GM18498 (cell line): ENCODE results near the gene IGF2BP2.
"Not testable (repeated sequence)": the region's sequence is repeated elsewhere in the genome, so short reads cannot be mapped to it uniquely, and the experiment has no call there.

Experiments
- ATAC-seq: cut with Tn5 transposase; IDR thresholded peaks from one replicate; pipeline ENCODE4 v1.9.1; 2021; ENCODE audit warnings: mild to moderate bottlenecking, moderate library complexity; ENCODE audit not compliant: unreplicated experiment

Gene IGF2BP2

DNA sequence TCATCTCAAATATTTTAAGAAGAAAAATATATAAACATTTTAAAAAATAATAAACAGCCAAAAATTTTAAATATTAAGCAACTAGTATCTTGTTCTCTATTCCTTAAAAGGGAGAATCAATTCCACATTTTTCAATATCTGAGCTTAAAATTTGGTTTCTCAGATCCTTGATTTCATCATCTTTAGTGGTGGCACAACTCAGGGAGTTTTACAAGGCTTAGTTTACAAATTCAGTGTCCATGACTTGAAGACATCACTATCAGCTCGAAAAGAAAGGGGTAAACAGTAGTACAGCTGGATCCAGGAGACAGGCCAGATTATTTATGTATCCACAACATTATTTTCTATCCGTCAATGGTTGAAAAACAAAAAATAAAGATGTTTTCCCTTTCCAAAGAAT is 11.6 kb downstream of the IGF2BP2 start:
- ATAC-seq = no peak

DNA sequence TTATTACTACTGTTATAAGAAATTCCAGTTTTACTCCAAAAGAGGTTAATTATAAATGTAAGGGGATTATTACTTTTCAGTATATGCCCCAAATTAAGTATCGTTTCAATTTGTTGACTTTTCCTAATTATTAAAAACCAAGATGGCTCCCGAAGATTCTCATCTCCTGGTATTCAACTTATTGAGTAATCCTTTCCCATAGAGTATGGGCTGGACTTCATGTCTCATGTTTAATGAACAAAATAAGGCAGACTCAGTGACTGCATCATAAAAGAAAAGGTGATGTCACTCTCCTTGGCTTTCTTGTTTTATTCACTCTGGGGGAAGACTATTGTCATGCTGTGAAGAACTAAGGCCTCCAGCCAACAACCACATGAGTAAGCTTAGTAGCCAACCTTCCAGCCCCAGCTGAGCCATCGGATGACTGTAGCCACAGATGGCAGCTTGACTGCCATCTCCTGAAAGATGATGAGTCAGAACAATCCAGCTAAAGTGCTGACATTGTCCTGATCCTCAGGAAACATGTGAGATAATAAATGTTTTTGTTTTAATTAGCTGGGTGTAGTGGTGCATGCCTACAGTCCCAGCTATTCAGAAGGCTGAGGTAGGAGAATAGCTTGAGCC is 17.3 kb downstream of the IGF2BP2 start:
- no peak for ATAC-seq

DNA sequence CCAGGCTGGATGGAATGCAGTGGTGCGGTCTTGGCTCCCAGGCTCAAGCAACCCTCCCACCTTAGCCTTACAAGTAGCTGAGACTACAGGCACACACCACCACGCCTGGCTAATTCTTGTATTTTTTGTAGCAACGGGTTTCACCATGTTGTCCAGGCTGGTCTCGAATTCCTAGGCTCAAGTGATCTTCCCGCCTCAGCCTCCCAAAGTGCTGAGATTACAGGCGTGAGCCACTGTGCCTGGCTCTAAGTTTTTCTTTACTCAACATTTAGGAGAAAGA is 26.1 kb downstream of the IGF2BP2 start:
- not testable (repeated sequence) for ATAC-seq

DNA sequence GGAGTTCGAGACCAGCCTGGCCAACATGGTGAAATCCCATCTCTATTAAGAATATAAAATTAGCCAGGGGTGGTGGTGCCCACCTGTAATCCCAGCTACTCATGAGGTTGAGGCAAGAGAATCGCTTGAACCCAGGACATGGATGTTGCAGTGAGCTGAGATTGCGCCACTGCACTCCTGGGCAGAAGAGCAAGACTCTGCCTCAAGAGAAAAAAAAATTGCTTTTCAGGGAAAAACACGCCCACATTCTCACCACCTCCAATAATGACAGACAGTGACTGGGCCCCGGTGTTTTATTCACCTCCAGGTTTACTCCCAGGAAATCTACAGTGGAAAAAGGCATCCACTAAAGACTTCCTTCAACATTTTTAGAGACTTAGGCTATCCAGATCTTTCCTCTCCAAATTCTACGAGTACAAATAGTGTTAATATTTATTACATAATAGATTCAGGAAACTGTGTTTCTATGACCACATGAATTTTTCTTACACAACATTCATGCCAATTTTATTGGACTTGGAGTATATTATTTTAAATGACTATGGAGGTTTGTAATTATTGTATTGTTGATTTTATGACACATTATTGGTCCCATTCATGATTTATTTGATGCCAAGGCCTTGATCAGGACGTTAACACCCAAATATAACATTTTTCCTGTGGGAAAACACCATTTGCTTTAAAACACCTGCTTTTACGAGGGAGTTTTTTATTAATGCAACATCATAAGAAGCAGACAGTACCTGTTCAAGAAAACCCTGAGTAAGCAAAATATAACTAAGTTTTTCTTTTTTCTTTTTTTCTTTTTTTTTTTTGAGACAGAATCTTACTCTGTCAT is 26.6 kb downstream of the IGF2BP2 start:
- no peak for ATAC-seq

DNA sequence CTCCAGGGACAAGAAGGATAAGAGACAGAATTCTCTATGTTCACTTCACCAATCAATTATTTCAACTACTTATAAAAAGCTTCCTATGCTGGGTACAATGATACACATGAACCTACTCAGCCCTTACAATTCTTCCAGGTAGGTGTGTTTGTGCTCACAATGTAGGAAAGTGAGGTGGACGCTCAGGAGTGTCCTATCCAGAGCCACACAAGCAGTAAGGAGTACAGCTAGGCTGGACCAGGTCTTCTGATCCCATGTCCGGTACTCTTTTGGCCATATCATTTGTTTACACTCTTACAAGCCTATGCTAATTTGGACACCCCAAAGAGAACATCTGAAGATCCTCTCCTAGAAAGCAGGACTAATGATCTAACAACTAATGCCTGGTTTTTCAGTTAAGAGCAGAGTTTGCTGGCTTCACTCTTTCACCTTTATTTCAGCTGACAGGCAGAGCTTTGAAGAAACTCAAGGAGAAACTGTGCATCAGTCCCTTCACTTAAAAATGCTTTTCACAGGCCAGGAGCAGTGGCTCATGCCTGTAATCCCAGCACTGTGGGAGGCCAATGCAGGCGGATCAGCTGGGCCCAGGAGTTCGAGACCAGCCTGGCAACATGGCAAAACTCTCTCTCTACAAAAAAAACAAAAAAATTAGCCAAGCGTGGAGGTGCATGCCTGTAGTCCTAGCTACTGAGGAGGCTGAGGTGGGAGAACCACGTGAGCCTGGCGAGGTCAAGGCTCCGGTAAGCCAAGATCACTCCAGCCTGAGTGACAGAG is 27.5 kb downstream of the IGF2BP2 start:
- ATAC-seq = no peak

DNA sequence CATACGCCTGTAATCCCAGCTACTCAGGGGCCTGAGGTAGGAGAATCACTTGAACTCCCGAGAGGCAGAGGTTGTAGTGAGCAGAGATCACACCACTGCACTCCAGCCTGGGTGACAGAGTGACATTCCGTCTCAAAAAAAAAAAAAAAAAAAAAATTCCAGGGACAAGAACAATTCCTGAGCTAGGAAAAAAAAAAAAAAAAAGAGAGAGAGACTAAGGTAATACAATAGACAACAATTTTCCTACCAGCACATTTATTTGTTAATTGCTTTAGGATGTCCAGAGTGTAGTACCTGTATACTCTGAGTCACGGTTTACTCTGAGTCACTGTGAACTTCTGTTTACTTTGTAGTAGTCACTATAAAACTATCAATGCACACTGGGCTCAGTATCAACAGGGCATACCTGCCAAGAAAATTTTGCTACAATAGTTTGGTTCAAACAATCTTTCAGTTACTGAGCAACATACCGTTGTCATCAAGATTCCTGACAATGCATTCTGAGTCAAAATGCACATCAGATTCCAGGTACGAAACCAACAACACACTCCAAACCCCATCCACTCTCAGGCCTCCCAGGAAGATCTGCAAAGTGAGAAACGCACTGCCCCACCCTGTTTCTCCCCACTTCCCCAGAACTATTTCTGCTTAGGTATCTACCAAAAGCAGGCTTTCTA is 28.3 kb downstream of the IGF2BP2 start:
- no peak for ATAC-seq

DNA sequence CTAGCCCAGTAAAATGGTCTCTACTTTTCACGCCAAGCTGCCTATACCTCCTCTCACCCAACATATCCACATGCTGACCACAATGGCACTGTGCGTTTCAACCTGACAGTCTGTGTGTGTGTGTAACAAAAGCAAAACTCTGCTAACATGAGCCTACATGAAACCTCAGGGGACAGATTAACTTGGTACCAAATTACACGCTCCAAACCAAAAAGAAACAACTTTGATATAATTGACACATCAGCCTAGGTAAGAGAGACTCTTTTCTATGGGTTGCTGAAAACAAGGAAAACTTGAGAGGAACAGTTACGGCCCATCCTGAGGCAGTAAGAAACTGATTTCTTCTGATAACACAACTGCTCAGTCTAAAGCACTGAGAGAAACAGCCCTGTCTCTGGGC is 31.5 kb downstream of the IGF2BP2 start:
- no peak for ATAC-seq

DNA sequence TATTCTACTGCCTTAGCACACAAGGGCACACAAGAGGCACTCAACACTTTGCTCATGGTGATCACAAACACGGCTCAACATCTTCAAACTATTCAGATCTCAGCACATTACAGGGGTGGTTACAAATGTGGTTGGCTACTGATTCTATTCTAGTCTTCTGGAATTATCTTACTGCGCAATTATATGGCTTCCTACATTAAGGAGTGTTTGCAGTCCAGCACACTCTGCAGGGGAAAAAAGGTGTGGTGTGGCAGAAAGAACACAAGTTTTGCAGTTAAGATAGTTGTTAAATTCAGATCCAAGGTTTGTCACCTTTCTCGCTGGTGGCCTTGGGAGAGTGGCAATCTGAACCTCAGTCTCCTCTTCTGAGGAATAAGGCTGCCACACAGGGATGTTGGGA is 31.9 kb downstream of the IGF2BP2 start:
- no peak for ATAC-seq

DNA sequence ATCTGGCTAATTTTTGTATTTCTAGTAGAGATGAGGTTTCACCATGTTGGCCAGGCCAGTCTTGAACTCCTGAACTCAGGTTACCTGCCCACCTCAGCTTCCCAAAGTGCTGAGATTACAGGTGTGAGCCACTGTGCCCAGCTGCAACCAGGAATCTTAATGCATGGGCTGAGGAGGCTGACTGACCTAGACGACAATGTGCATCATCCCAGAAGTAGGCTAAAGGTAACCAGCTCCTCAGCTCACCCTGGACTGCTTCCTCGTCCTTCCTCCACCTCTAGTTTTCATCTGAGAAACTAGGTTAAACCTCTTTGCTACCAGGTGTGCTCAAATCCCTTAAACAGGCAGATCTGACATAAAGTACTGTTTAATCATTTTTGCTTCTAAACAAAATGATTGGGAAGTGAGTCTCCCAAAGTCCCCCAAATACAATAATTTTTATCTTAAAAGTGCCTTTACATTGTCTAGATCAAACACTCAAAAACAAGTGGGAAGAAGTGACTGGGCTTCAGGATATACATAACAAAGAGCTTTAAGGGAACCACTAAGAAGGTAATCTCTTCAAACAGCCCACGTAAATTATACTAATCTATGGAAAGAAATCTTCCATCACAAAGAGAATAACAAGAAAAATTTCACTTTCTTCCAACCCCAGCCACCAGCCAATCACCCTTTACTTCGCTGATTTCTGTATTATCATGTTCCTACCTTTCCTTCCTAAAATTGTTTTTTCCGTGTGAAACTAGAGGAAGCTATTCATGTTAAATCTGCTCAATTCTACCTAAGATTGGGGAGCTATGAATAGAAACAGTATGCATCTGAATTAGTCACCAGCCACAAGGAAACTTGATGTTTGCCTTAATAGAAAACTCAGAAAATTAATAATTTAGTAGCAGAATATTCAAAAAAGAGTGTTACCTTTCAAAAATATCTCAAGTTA is 34.7 kb downstream of the IGF2BP2 start:
- ATAC-seq = no peak

DNA sequence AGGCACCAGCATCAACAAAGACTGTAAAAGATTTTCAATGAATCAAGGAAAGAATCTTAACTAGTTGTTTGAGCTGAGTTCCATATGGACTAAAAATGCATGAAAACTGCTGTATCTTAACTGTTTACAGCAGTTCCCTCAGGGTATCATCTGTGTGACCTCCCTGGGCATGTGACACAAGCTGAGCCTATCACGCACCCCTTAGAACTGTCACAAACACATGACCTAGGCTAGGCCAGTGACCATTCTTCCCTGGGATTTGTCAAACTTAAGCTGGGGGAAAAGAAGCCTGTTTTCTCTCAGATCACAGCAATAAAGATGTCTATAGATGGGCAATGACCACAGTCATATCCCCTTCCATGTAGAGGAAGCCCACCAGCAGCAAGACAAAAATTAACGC is 35.7 kb downstream of the IGF2BP2 start:
- ATAC-seq = no peak

DNA sequence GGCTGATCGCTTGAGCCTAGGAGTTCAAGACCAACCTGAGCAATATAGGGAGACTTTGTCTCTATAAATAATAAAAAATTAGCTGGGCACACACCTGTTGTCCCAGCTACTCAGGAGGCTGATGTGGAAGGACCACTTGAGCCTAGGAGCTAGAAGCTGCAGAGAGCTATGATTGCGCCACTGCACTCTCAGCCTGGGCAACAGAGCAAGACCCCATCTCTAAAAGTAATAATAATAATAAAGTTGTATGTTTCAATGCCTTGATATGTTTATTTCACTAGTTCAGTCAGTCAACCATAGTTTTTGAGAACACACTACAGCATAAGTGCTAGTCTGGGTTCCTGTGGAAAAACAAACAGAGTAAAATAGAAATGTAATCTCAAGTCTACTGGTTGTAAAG is 36.5 kb downstream of the IGF2BP2 start:
- no peak for ATAC-seq

DNA sequence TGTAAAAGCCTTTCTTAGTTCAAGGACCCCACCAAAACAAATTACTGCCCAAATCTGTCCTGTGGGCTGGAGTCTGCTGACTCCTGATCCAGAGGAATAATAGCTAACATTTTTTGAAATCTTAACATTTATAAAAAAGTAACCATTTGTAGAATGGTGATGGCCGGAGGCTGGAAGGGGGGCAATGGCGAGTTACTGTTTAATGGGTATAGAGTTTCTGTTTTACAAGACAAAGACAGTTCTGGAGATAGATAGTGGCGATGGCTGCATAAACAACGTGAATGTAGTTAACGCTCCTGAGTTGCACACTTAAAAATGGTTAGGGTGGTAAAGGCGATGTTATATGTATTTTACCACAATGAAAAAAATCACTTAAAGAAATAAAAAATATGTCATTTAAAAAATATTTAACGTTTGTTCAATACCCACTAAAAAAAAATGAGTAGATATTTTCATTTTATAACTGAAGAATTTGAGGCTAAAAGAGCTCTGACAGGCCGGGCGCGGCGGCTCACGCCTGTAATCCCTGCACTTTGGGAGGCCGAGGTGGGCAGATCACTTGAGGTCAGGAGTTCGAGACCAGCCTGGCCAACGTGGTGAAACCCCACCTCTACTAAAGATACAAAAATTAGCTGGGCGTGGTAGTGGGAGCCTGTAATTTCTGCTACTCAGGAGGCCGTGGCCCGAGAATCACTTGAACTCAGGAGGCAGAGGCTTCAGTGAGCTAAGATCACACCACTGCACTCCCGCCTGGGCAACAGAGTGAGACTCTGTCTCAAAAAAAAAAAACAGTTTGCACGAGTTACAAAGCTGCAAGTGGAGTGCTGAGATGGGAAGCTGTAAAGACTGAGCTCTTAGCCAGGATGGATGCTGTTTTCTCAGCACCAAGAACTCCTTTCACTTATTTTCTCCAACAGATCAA is 37.6 kb downstream of the IGF2BP2 start:
- no peak for ATAC-seq

DNA sequence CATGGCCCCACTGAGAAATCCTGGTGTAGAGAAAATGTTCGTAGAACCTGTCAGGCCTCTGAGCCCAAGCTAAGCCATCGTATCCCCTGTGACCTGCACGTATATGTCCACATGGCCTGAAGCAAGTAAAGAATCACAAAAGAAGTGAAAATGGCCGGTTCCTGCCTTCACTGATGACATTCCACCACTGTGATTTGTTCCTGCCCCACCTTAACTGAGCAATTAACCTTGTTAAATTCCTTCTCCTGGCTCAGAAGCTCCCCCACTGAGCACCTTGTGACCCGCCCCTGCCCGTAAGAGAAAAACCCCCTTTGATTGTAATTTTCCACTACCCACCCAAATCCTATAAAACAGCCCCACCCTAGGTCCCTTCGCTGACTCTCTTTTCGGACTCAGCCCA is 38.6 kb downstream of the IGF2BP2 start:
- ATAC-seq = not testable (repeated sequence)

DNA sequence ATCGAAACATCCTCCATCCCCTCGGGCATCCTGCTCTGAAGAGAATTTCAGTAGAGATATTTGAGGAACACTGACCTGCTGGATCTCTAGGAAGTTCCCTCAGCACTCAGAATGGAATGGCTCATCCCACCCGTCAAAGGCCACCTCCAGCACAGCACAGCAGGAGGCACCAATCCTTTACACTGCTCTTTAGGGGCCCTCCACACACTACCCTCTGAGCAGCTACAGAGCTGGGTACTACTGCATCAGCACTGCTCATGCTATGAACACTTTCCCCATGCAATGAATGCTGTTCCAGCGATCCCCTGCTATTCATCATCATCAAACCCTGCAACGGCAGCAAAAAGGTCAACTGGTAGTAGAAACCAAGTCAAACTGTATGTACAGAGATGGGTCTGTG is 40.5 kb downstream of the IGF2BP2 start:
- ATAC-seq = no peak

DNA sequence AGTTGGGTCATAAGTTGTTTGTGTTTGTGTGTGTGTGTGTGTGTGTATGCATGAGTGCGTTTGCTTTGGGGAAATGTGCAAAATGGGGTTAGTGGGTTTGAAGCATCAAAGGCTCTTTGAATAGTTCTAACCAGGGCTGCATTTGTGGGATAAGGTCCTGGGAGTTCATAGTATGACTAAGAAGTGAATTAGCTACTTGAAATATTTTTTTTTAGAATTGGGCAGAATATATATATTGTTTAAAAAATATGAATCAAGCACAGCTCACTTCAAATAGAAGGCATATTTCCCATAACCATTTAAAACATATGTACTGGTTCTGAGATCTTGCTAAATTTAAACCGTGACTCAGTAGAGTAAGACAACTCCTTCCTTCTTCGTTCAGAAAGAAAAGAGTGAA is 43.1 kb downstream of the IGF2BP2 start:
- no peak for ATAC-seq

DNA sequence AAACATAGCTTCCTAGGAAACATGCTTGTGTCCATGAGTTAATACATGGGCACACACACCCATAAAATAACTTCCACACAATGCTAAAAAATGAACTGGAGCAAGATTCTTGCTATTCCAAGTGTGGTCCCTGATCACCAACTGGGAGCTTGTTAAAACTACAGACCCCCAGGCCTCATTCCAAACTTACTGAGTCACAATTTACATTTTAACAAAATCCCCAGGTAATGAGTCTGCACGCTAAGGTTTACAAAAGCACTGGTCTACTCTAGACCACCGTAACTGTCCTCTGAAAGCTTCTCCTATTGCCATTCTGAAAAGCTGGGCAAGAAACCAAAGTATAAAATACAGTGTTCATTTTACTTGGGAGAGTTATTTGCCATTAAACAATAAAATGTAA is 45.4 kb downstream of the IGF2BP2 start:
- no peak for ATAC-seq

DNA sequence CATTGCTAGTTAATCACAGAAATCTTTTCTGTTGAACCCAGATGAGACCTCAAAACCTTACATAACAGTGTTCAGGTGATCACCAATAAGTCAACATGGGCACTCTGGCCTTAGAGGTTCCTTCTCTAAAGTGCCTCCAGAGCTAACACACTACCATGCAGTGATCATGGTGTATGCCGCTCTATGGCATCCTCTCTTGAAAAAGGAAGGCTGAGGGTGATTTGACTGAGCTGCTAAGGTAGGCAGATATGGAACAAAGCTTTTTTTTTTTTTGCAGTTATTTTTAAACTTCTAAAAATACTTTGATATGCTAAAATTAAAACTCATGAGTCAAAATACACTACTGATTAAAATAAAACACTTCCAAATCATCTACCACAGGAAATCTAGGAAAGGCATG is 46.0 kb downstream of the IGF2BP2 start:
- no peak for ATAC-seq

DNA sequence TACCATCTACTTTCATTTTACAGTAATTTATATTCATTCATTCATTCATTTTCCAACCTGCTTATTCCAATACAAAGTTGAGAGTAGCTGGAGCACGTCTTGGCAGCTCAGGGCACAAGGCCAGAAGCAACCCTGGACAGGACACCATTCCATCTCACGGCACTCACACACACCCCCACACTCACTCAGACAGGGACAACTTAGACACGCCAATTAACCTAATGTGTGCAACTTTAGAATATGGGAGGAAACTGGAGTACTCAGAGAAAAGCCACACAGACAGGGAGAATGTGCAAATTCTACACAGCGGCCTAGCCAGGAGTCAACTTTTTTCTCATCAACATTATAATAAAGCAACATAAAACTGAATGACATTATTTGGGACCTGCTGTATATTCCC is 46.7 kb downstream of the IGF2BP2 start:
- ATAC-seq = no peak

DNA sequence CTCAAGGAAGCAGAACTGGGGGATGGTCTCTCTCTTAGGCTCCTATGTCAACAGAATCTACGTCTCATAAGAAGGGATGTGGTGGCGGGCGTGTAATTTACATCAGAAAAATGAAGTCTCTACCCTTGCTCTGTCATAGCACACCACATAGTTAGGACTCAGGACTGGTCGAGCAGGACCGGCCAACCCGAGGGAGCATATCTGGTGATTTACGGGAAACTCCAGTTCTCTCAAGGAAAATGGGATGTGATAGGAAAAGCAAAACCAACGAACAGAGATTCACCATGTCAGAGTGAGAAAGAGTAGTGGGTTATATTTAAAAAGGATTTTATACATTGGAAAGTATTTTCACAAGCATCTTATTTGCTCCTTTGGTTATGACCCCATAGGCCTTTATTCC is 54.7 kb downstream of the IGF2BP2 start:
- no peak for ATAC-seq
